HepG2 (cell line): ENCODE measurements around the gene MRFAP1L1. TPM values are rescaled to one million over a fixed set of nuclear protein-coding genes. Genes with fewer than 3 reads are reported as not detected.

Experiments
- JUNB ChIP-seq: sonication (generic); formaldehyde crosslinking; IDR thresholded peaks from 2 replicates; pipeline ENCODE4 v1.8.0; 2022; ENCODE audit warnings: missing genetic modification reagents, mild to moderate bottlenecking, borderline replicate concordance
- KDM3A ChIP-seq: IDR thresholded peaks from 2 replicates; pipeline ENCODE4 v1.6.1; 2018; ENCODE audit warnings: low read depth, missing compliant biosample characterization
- PITX1 ChIP-seq: sonication (generic); formaldehyde crosslinking; IDR thresholded peaks from 2 replicates; pipeline ENCODE4 v1.5.1; 2020; ENCODE audit warnings: mild to moderate bottlenecking, missing genetic modification reagents
- SIX1 ChIP-seq: sonication (generic); formaldehyde crosslinking; IDR thresholded peaks from 2 replicates; pipeline ENCODE4 v1.4.0; 2020; ENCODE audit warnings: missing genetic modification reagents, borderline replicate concordance
- SP4 ChIP-seq: sonication (generic); formaldehyde crosslinking; IDR thresholded peaks from 2 replicates; pipeline ENCODE4 v1.8.1; 2023; ENCODE audit warnings: mild to moderate bottlenecking, missing genetic modification reagents
- ZNF205 ChIP-seq: IDR thresholded peaks from 2 replicates; pipeline ENCODE4 v1.6.1; 2018; ENCODE audit warnings: missing biosample characterization, missing genetic modification reagents
- ZNF260 ChIP-seq: sonication (generic); formaldehyde crosslinking; IDR thresholded peaks from 2 replicates; pipeline ENCODE4 v1.4.0; 2020; ENCODE audit warnings: missing genetic modification reagents, low read depth, mild to moderate bottlenecking, borderline replicate concordance
- ZNF274 ChIP-seq: sonication (generic); formaldehyde crosslinking; IDR thresholded peaks from 2 replicates; pipeline ENCODE4 v1.5.1; 2020; ENCODE audit warnings: mild to moderate bottlenecking, missing genetic modification reagents
- ZNF292 ChIP-seq: sonication (generic); formaldehyde crosslinking; IDR thresholded peaks from 2 replicates; pipeline ENCODE4 v1.8.1; 2022; ENCODE audit warnings: mild to moderate bottlenecking, low read depth, missing genetic modification reagents, borderline replicate concordance
- ZNF33B ChIP-seq: sonication (generic); formaldehyde crosslinking; IDR thresholded peaks from 2 replicates; pipeline ENCODE4 v1.5.1; 2020; ENCODE audit warnings: mild to moderate bottlenecking, missing genetic modification reagents
- ZNF572 ChIP-seq: sonication (generic); formaldehyde crosslinking; IDR thresholded peaks from 2 replicates; pipeline ENCODE4 v1.5.1; 2020; ENCODE audit warnings: mild to moderate bottlenecking, missing genetic modification reagents
- polyA plus RNA-seq, 8 experiments: library from polyadenylated mRNA; depleted of rRNA in 3 of 8; stranded (reverse) in 7 of 8; unstranded in 1 of 8; fragments of >200 nt; fragmentation: Illumina TruSeq in 4 of 8; extraction: Trizol in 4 of 8; gene quantifications; 2 replicates each; pipeline versions ENCODE4 v1.2.1 to v1.2.3, GENCODE V29; 2011 to 2016; ENCODE audit warnings: low read depth in 4 of 8, missing spikeins in 1 of 8, mixed read lengths in 1 of 8; ENCODE audit not compliant: insufficient read depth in 1 of 8
- total RNA-seq, 5 experiments: library from RNA; depleted of rRNA; stranded (reverse); fragments of >200 nt; fragmentation: Illumina TruSeq; extraction: Trizol; gene quantifications; 2 replicates each; pipeline ENCODE4 v1.2.3, GENCODE V29; 2016; ENCODE audit warnings: low read depth in 1 of 5
- TF ChIP-seq, protein P1 (sequence below): sonication (generic); formaldehyde crosslinking; IDR thresholded peaks from 2 replicates; pipeline ENCODE4 v1.8.0; 2022; ENCODE audit warnings: low read depth, missing genetic modification reagents
- TF ChIP-seq, protein P2 (sequence below): sonication (generic); formaldehyde crosslinking; IDR thresholded peaks from 2 replicates; pipeline ENCODE4 v1.9.0; 2021; ENCODE audit warnings: missing genetic modification reagents, mild to moderate bottlenecking, borderline replicate concordance
- TF ChIP-seq, protein P3 (sequence below): IDR thresholded peaks from 2 replicates; pipeline ENCODE4 v1.6.1; 2016
- TF ChIP-seq, protein P4 (sequence below): sonication (generic); formaldehyde crosslinking; IDR thresholded peaks from 2 replicates; pipeline ENCODE4 v1.4.0; 2020; ENCODE audit warnings: missing genetic modification reagents, borderline replicate concordance
- TF ChIP-seq, protein P5 (sequence below): sonication (generic); IDR thresholded peaks from 2 replicates; pipeline ENCODE4 v1.6.1; 2016; ENCODE audit warnings: low read depth, borderline replicate concordance
- TF ChIP-seq, protein P6 (sequence below): sonication (generic); formaldehyde crosslinking; conservative IDR thresholded peaks from 2 replicates; pipeline ENCODE4 v1.8.0; 2022; ENCODE audit warnings: mild to moderate bottlenecking, moderate library complexity, missing genetic modification reagents

The MRFAP1L1 gene
- total and polyA plus RNA-seq, 2 of the 13 experiments (the other 11 are each of a cell fraction or from before 2014, with no cell fraction given): 44.8 to 76.6 TPM

DNA sequence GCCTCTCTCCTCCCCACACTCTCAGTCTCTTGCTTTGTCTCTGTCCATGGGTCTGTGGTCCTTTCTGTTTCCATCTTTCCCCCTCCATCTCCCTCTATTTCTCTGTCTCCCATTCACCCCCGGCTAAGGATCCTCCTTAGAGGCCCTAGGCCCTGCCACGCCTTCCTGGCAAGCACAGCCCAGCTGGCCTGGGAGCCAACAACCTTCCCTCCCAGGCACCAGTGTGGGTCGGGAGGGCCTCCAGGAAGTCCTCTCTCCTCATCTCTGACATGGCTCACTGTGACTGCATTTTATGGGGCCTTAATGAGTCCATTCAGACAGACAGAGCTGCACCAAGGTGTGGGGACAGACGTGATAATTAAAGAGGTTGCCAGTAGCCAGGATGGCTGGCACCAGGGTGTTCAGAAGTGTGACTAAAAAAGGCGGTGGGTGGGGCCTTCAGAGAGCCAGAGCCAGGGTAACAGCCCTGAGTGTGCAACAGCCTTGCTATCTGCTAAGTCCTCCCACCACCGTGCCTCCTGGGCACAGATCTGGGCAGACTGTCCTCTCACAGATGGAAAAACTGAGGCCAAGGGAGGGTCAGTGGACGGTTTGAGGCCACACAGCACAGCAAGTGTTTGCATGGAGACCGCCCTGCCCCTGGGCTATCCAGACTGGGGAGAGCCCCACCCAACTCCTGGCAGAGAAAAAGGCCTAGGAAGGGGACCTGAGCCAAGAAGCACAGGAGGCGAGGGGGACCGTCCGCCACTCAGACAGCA, 37.8 kb upstream of the MRFAP1L1 start (continued):
- no peak for TF ChIP-seq ZNF292 (CRISPR knock-in tag)
- TF ChIP-seq, protein P1, sequence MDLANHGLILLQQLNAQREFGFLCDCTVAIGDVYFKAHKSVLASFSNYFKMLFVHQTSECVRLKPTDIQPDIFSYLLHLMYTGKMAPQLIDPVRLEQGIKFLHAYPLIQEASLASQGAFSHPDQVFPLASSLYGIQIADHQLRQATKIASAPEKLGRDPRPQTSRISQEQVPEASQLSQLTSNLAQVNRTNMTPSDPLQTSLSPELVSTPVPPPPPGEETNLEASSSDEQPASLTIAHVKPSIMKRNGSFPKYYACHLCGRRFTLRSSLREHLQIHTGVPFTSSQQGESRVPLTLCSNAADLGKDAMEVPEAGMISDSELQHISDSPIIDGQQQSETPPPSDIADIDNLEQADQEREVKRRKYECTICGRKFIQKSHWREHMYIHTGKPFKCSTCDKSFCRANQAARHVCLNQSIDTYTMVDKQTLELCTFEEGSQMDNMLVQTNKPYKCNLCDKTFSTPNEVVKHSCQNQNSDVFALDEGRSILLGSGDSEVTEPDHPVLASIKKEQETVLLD (CRISPR knock-in tag): no peak
- TF ChIP-seq PITX1 (CRISPR knock-in tag): no peak
- TF ChIP-seq, protein P2, sequence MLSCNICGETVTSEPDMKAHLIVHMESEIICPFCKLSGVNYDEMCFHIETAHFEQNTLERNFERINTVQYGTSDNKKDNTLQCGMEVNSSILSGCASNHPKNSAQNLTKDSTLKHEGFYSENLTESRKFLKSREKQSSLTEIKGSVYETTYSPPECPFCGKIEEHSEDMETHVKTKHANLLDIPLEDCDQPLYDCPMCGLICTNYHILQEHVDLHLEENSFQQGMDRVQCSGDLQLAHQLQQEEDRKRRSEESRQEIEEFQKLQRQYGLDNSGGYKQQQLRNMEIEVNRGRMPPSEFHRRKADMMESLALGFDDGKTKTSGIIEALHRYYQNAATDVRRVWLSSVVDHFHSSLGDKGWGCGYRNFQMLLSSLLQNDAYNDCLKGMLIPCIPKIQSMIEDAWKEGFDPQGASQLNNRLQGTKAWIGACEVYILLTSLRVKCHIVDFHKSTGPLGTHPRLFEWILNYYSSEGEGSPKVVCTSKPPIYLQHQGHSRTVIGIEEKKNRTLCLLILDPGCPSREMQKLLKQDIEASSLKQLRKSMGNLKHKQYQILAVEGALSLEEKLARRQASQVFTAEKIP (CRISPR knock-in tag): no peak
- TF ChIP-seq KDM3A: no peak
- no peak for TF ChIP-seq ZNF260 (CRISPR knock-in tag)
- TF ChIP-seq, protein P3, sequence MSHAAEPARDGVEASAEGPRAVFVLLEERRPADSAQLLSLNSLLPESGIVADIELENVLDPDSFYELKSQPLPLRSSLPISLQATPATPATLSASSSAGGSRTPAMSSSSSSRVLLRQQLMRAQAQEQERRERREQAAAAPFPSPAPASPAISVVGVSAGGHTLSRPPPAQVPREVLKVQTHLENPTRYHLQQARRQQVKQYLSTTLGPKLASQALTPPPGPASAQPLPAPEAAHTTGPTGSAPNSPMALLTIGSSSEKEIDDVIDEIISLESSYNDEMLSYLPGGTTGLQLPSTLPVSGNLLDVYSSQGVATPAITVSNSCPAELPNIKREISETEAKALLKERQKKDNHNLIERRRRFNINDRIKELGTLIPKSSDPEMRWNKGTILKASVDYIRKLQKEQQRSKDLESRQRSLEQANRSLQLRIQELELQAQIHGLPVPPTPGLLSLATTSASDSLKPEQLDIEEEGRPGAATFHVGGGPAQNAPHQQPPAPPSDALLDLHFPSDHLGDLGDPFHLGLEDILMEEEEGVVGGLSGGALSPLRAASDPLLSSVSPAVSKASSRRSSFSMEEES: no peak
- TF ChIP-seq ZNF33B: no peak
- TF ChIP-seq ZNF572 (CRISPR knock-in tag): 0 out of 2 replicates have a peak, but pooled peaks have one; percentile 64
- no peak for TF ChIP-seq SIX1 (CRISPR knock-in tag)
- TF ChIP-seq ZNF274 (CRISPR knock-in tag): no peak
- TF ChIP-seq, protein P4, sequence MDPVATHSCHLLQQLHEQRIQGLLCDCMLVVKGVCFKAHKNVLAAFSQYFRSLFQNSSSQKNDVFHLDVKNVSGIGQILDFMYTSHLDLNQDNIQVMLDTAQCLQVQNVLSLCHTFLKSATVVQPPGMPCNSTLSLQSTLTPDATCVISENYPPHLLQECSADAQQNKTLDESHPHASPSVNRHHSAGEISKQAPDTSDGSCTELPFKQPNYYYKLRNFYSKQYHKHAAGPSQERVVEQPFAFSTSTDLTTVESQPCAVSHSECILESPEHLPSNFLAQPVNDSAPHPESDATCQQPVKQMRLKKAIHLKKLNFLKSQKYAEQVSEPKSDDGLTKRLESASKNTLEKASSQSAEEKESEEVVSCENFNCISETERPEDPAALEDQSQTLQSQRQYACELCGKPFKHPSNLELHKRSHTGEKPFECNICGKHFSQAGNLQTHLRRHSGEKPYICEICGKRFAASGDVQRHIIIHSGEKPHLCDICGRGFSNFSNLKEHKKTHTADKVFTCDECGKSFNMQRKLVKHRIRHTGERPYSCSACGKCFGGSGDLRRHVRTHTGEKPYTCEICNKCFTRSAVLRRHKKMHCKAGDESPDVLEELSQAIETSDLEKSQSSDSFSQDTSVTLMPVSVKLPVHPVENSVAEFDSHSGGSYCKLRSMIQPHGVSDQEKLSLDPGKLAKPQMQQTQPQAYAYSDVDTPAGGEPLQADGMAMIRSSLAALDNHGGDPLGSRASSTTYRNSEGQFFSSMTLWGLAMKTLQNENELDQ (CRISPR knock-in tag): no peak
- TF ChIP-seq, protein P5, sequence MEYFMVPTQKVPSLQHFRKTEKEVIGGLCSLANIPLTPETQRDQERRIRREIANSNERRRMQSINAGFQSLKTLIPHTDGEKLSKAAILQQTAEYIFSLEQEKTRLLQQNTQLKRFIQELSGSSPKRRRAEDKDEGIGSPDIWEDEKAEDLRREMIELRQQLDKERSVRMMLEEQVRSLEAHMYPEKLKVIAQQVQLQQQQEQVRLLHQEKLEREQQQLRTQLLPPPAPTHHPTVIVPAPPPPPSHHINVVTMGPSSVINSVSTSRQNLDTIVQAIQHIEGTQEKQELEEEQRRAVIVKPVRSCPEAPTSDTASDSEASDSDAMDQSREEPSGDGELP: peak; percentile 68; the same call in 1 of the 2 replicates
- TF ChIP-seq, protein P6, sequence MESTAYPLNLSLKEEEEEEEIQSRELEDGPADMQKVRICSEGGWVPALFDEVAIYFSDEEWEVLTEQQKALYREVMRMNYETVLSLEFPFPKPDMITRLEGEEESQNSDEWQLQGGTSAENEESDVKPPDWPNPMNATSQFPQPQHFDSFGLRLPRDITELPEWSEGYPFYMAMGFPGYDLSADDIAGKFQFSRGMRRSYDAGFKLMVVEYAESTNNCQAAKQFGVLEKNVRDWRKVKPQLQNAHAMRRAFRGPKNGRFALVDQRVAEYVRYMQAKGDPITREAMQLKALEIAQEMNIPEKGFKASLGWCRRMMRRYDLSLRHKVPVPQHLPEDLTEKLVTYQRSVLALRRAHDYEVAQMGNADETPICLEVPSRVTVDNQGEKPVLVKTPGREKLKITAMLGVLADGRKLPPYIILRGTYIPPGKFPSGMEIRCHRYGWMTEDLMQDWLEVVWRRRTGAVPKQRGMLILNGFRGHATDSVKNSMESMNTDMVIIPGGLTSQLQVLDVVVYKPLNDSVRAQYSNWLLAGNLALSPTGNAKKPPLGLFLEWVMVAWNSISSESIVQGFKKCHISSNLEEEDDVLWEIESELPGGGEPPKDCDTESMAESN (CRISPR knock-in tag): no peak
- TF ChIP-seq ZNF205 (CRISPR knock-in tag): 0 out of 2 replicates have a peak, but pooled peaks have one; percentile 5
- TF ChIP-seq JUNB (CRISPR knock-in tag): no peak
- TF ChIP-seq SP4 (CRISPR knock-in tag): no peak
